Activated CD8-positive, alpha-beta T cell treated with anti-CD3 and anti-CD28 coated beads for 36 hours (primary cell): Measurements from ENCODE around the gene SMIM41. TPM values are rescaled to one million over a fixed set of nuclear protein-coding genes. Genes with fewer than 3 reads are reported as not detected.

Source experiments
- ATAC-seq: fragments of 200-7000 bp; cut with Tn5 transposase; one replicate; pipeline ENCODE4 v1.10.0; 2021; ENCODE audit warnings: mild to moderate bottlenecking, moderate library complexity
- CTCF ChIA-PET: fragments of 350-600 bp; sonication (Branson Sonifier 250); formaldehyde crosslinking; loops from one replicate; lab custom pipeline; 2021; ENCODE audit warnings: antibody characterized with exemption; lab: Charles Lee
- POLR2A ChIA-PET: fragments of 350-600 bp; sonication (Branson Sonifier 250); formaldehyde crosslinking; loops from one replicate; lab custom pipeline; 2021; ENCODE audit warnings: antibody characterized with exemption; lab: Charles Lee
- DNase-seq: peaks from one replicate; pipeline ENCODE4 v3.0.0-alpha.2; 2020
- H3K27ac Mint-ChIP-seq: one replicate; pipeline ENCODE4 v1.8.0; 2021; ENCODE audit warnings: mild to moderate bottlenecking, mixed read lengths
- H3K27me3 Mint-ChIP-seq: one replicate; pipeline ENCODE4 v1.8.0; 2021; ENCODE audit warnings: mixed read lengths
- H3K36me3 Mint-ChIP-seq: one replicate; pipeline ENCODE4 v1.8.0; 2021; ENCODE audit warnings: low read depth, mixed read lengths
- H3K4me1 Mint-ChIP-seq: one replicate; pipeline ENCODE4 v1.8.0; 2021; ENCODE audit warnings: low read depth, mixed read lengths
- H3K4me3 Mint-ChIP-seq: one replicate; pipeline ENCODE4 v1.8.0; 2021; ENCODE audit warnings: mild to moderate bottlenecking, moderate library complexity, mixed read lengths
- H3K9me3 Mint-ChIP-seq: one replicate; pipeline ENCODE4 v1.8.0; 2021; ENCODE audit warnings: mixed read lengths
- CTCF ChIP-seq: fragments of 200-600 bp; IDR thresholded peaks from one replicate; pipeline ENCODE4 v1.8.0; 2022; ENCODE audit warnings: antibody characterized with exemption, mild to moderate bottlenecking
- intact Hi-C: fragments of 100-400 bp; cut with micrococcal nuclease; formaldehyde crosslinking; loops from one replicate; pipeline ENCODE4 v1.10.0; 2022
- total RNA-seq, 2 experiments: library from RNA; stranded (reverse); gene quantifications; one replicate each; pipeline ENCODE4 v1.2.3, GENCODE V29; 2021

The SMIM41 gene
- total RNA-seq, 2 experiments from 2014 or later, result not detected

GRCh38 chr12:52069327-52070184, 9.9 kb upstream of the SMIM41 start, which contains the start of gene ATG101:
Gene ATG101 (plus strand): TSS chr12:52069978. CDS start chr12:52073651, 3,673 bp downstream.
- Mint-ChIP-seq H3K36me3 (peaks cover 17% of the 10 kb centered on the region), H3K27me3 (peaks cover 1% of the 10 kb centered on the region), H3K9me3 (no peaks in the 10 kb centered on the region), H3K27ac (peak within 1 kb of the TSS; percentile 99), H3K4me3 (peak within 1 kb of the TSS; percentile 92), H3K4me1 (peaks cover 47% of the 10 kb centered on the region)
- ChIA-PET POLR2A (interaction anchor here (0.8 to 1.9 kb wide), 10 partner anchors 9 to 63 kb away, joined by 3 to 9 read pairs (median 4); partner anchors contain the start of genes NR4A1, SMIM41 and TAMALIN), CTCF (interaction anchor here (0.9 to 27.5 kb wide), 19 partner anchors 8 to 248 kb away, joined by 3 to 602 read pairs (median 4); partner anchors contain the start of gene ACVRL1)
- DNase-seq (peak; percentile 91), ATAC-seq (peak; percentile 95)
- peak; percentile 50 for TF ChIP-seq CTCF
- intact Hi-C loops, result loop anchor here (5.0 kb wide), 1 partner anchor 42 kb away; no protein-coding TSS in a partner anchor

DNA sequence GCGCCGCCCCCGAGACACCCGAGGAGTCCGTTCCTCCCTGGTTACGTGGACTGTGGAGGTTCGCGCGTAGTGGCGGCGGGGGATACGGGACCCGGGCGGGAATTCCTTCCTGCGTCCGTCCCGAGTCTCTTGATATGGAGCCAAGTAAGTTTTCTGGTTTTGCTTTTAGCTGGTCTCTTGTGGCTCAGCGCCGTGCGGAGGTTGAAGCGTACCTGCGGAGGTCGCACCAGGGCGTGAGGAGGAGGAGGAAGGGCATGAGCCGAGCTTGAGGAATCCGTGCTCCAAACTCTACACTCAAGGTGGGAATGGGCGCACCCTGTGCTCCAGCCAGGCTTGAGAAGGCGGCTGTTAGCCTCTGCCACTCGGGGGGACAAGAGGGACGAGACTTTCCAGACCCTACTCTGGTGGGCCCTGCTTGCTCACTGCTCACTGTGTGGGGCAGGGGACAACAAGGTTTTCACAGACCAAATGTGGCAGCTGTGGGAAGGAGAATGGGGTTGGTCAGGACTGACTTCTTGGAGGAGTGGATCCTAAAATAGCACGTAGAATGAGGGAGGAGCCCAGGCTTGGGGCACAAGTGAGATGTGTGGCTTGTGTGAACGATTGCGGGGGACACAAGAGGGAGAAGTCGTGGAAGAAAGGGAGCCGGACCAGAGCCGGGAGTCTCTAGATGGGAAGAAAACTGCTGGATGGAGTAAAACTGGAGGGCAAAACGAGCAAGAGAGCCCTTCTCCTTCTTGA, 9.1 kb upstream of the SMIM41 start:
- ChIA-PET POLR2A (interaction anchor here (0.8 to 1.5 kb wide), 8 partner anchors 11 to 64 kb away, joined by 3 to 9 read pairs (median 4); partner anchors contain the start of genes NR4A1 and TAMALIN), CTCF (interaction anchor here (0.9 to 27.5 kb wide), 19 partner anchors 9 to 249 kb away, joined by 3 to 602 read pairs (median 4); partner anchors contain the start of genes ACVRL1 and NR4A1)
- Mint-ChIP-seq H3K4me1 (peaks cover 49% of the 10 kb centered on the region), H3K27me3 (peaks cover 1% of the 10 kb centered on the region), H3K36me3 (peaks cover 20% of the 10 kb centered on the region), H3K27ac (peak overlapping the region; percentile 99), H3K4me3 (peak overlapping the region; percentile 92), H3K9me3 (no peaks in the 10 kb centered on the region)
- TF ChIP-seq CTCF, result no peak
- DNase-seq (peak; percentile 48), ATAC-seq (no peak)
- intact Hi-C loops, result no loop called here

- Mint-ChIP-seq H3K36me3 (peaks cover 40% of the 10 kb centered on the region), H3K4me3 (no peak overlapping the region), H3K4me1 (peaks cover 41% of the 10 kb centered on the region), H3K27me3 (no peaks in the 10 kb centered on the region), H3K9me3 (no peaks in the 10 kb centered on the region), H3K27ac (peak overlapping the region; percentile 50)
- no peak for ATAC-seq
- ChIA-PET POLR2A (no interaction called here), CTCF (interaction anchor here (1.0 to 27.5 kb wide), 3 partner anchors 8 to 48 kb away, joined by 3 to 602 read pairs (median 36); no protein-coding TSS in a partner anchor)
- no peak for DNase-seq
- intact Hi-C loops, result no loop called here
- no peak for TF ChIP-seq CTCF
These were observed 5.7 kb upstream of the SMIM41 start for GRCh38 chr12:52073531-52074381.

DNA sequence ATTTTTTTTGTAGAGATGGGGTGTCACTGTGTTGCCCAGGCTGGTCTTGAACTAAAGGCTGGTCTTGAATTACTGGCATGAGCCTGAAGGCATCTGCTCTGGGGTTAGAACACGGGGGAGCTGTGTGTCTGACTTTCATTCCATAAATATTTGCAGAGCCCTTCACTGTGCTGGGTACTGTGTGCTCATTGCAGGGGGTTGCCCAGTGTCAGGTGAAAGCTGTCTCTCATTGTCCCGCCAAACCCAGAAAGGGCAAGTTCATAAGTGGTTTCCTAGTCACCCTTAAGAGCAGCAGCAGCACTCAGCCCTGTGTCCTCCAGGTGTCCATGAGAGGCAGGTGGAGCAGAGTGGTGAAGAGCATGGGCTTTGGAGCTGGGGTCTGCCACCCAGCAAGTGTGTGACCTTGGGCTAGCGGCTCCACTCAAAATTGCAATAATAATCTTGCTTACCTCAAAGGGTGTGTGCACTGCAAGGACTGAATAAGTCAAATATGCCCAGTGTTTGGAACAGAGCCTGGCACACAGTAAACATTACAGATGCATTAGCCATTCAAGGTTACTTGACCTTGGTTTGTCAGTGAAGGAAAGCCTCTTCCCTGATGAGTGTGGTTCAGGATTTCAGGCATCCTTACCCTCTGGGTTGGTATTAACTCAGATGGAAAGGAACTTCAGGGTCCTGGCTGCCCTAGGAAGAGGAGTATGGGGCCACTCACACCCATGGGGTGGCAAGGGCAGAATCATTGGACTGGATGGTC, 4.4 kb upstream of the SMIM41 start:
- intact Hi-C loops, result no loop called here
- ATAC-seq (no peak), DNase-seq (no peak)
- Mint-ChIP-seq H3K4me1 (peaks cover 35% of the 10 kb centered on the region), H3K4me3 (no peak overlapping the region), H3K9me3 (no peaks in the 10 kb centered on the region), H3K27ac (no peak overlapping the region), H3K27me3 (no peaks in the 10 kb centered on the region), H3K36me3 (peaks cover 40% of the 10 kb centered on the region)
- ChIA-PET POLR2A (interaction anchor here (0.5 kb wide), 1 partner anchor 112 kb away, joined by 3 read pairs; no protein-coding TSS in a partner anchor), CTCF (interaction anchor here (27.5 kb wide), 1 partner anchor 49 kb away, joined by 602 read pairs; no protein-coding TSS in a partner anchor)
- no peak for TF ChIP-seq CTCF
